Ishikawa (cell line): Measurements from ENCODE around the gene ZNF525.

Experiments
- CEBPB ChIP-seq: IDR thresholded peaks from 2 replicates; pipeline ENCODE4 v1.6.1; 2012
- CREB1 ChIP-seq: IDR thresholded peaks from 2 replicates; pipeline ENCODE4 v1.6.1; 2012; ENCODE audit warnings: low read depth
- EGR1 ChIP-seq: IDR thresholded peaks from 2 replicates; pipeline ENCODE4 v1.6.1; 2012
- EP300 ChIP-seq: IDR thresholded peaks from 2 replicates; pipeline ENCODE4 v1.6.1; 2012; ENCODE audit warnings: borderline replicate concordance
- FOXM1 ChIP-seq: IDR thresholded peaks from 2 replicates; pipeline ENCODE4 v1.6.1; 2012; ENCODE audit warnings: low read depth, borderline replicate concordance
- MAX ChIP-seq: IDR thresholded peaks from 2 replicates; pipeline ENCODE4 v1.6.1; 2012
- NFIC ChIP-seq: IDR thresholded peaks from 2 replicates; pipeline ENCODE4 v1.6.1; 2012
- RAD21 ChIP-seq: IDR thresholded peaks from 2 replicates; pipeline ENCODE4 v1.6.1; 2012; ENCODE audit warnings: low read depth
- REST ChIP-seq: IDR thresholded peaks from 2 replicates; pipeline ENCODE4 v1.6.1; 2012; ENCODE audit warnings: low read depth, mild to moderate bottlenecking
- TAF1 ChIP-seq: IDR thresholded peaks from 2 replicates; pipeline ENCODE4 v1.6.1; 2012; ENCODE audit warnings: low read depth, mild to moderate bottlenecking
- TCF12 ChIP-seq: IDR thresholded peaks from 2 replicates; pipeline ENCODE4 v1.6.1; 2012; ENCODE audit warnings: low read depth
- TEAD4 ChIP-seq: IDR thresholded peaks from 2 replicates; pipeline ENCODE4 v1.6.1; 2012
- USF1 ChIP-seq: IDR thresholded peaks from 2 replicates; pipeline ENCODE4 v1.6.1; 2012
- YY1 ChIP-seq: IDR thresholded peaks from 2 replicates; pipeline ENCODE4 v1.6.1; 2012; ENCODE audit warnings: low read depth
- ZBTB7A ChIP-seq: IDR thresholded peaks from 2 replicates; pipeline ENCODE4 v1.6.1; 2012; ENCODE audit warnings: low read depth

Gene ZNF525

GRCh38 chr19:53374743-53375142, 9.2 kb downstream of the ZNF525 start:
- TF ChIP-seq TEAD4 (no peak), TAF1 (no peak), EP300 (no peak), CEBPB (no peak), REST (no peak), CREB1 (no peak), MAX (no peak), ZBTB7A (no peak), TCF12 (no peak), FOXM1 (no peak), YY1 (no peak), EGR1 (no peak), USF1 (no peak), RAD21 (no peak), NFIC (no peak)

- TF ChIP-seq FOXM1, result no peak
- TF ChIP-seq YY1, result no peak
- no peak for TF ChIP-seq REST
- TF ChIP-seq MAX, result no peak
- TF ChIP-seq EGR1, result no peak
- no peak for TF ChIP-seq NFIC
- TF ChIP-seq TAF1, result no peak
Measured at GRCh38 chr19:53381376-53381775, 15.9 kb downstream of the ZNF525 start.

GRCh38 chr19:53388168-53388567, 22.7 kb downstream of the ZNF525 start:
- no peak for TF ChIP-seq RAD21
- no peak for TF ChIP-seq EGR1
- no peak for TF ChIP-seq CREB1
- no peak for TF ChIP-seq TCF12
- no peak for TF ChIP-seq MAX
- TF ChIP-seq TEAD4, result no peak
- no peak for TF ChIP-seq FOXM1
- no peak for TF ChIP-seq EP300
- TF ChIP-seq ZBTB7A, result no peak
- TF ChIP-seq NFIC, result no peak
- no peak for TF ChIP-seq USF1
- no peak for TF ChIP-seq CEBPB
- TF ChIP-seq TAF1, result no peak
- TF ChIP-seq REST, result no peak
- no peak for TF ChIP-seq YY1

- TF ChIP-seq CEBPB, result no peak
- TF ChIP-seq TAF1, result no peak
- TF ChIP-seq REST, result no peak
Measured at GRCh38 chr19:53388904-53389303, 23.4 kb downstream of the ZNF525 start.
